ENCODE measurements around the gene ABHD17B. TPM values are rescaled to one million over a fixed set of nuclear protein-coding genes. Genes with fewer than 3 reads are reported as not detected.

The ABHD17B gene
- total RNA-seq, 2 experiments from 2014 or later, result 27.2 to 28.3 TPM

GRCh38 chr9:71929223-71929622, 18.2 kb upstream of the ABHD17B start:
- ChIA-PET CTCF (interaction anchor here (1.1 kb wide), 1 partner anchor 13 kb away, joined by 3 read pairs; no protein-coding TSS in a partner anchor), POLR2A (no interaction called here)
- Mint-ChIP-seq H3K4me3 (no peak overlapping the region), H3K27ac (no peak overlapping the region), H3K36me3 (ENCODE audit: low read depth) (peaks cover 12% of the 10 kb centered on the region), H3K4me1 (ENCODE audit: low read depth) (no peaks in the 10 kb centered on the region), H3K9me3 (ENCODE audit: insufficient read depth) (no peaks in the 10 kb centered on the region), H3K27me3 (ENCODE audit: low read depth) (no peaks in the 10 kb centered on the region)
- no peak for DNase-seq
- no peak for ATAC-seq

- CTCF ChIA-PET, result interaction anchor here (1.2 kb wide), 1 partner anchor 110 kb away, joined by 3 read pairs; no protein-coding TSS in a partner anchor
- DNase-seq (no peak), ATAC-seq (no peak)
- POLR2A ChIA-PET, result no interaction called here
- no peak overlapping the region for H3K4me3 Mint-ChIP-seq
- H3K9me3 Mint-ChIP-seq (ENCODE audit: insufficient read depth), result no peaks in the 10 kb centered on the region
- H3K27me3 Mint-ChIP-seq (ENCODE audit: low read depth), result no peaks in the 10 kb centered on the region
- no peaks in the 10 kb centered on the region for H3K4me1 Mint-ChIP-seq (ENCODE audit: low read depth)
- peaks cover 14% of the 10 kb centered on the region for H3K36me3 Mint-ChIP-seq (ENCODE audit: low read depth)
- no peak overlapping the region for H3K27ac Mint-ChIP-seq
Measured at GRCh38 chr9:71928806-71929205, 17.8 kb upstream of the ABHD17B start.

DNA sequence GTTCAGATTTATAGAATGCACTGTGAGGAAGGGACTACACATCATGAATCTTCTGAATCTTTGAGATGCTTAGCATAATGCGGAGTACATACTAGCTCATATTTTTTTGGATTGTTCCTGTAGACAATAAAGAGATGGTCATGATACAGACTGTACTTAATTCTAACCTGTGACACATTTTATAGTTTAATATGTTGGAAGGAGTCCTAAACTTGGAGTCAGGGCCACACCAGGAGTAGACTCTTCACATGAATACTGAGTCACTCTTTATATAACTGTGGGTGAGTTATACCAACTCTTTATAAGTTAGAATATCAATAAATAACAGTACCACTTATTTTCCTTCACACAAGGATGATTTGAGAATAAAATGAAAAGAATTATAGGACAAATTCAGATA, 17.4 kb upstream of the ABHD17B start:
- no peak overlapping the region for H3K27ac Mint-ChIP-seq
- CTCF ChIA-PET, result interaction anchor here (1.2 to 1.9 kb wide), 2 partner anchors 111 to 121 kb away, joined by 3 to 7 read pairs; no protein-coding TSS in a partner anchor
- POLR2A ChIA-PET, result no interaction called here
- H3K36me3 Mint-ChIP-seq (ENCODE audit: low read depth), result peaks cover 18% of the 10 kb centered on the region
- ATAC-seq (no peak), DNase-seq (no peak)
- no peaks in the 10 kb centered on the region for H3K27me3 Mint-ChIP-seq (ENCODE audit: low read depth)
- H3K4me1 Mint-ChIP-seq (ENCODE audit: low read depth), result no peaks in the 10 kb centered on the region
- H3K4me3 Mint-ChIP-seq, result no peak overlapping the region
- H3K9me3 Mint-ChIP-seq (ENCODE audit: insufficient read depth), result no peaks in the 10 kb centered on the region

DNA sequence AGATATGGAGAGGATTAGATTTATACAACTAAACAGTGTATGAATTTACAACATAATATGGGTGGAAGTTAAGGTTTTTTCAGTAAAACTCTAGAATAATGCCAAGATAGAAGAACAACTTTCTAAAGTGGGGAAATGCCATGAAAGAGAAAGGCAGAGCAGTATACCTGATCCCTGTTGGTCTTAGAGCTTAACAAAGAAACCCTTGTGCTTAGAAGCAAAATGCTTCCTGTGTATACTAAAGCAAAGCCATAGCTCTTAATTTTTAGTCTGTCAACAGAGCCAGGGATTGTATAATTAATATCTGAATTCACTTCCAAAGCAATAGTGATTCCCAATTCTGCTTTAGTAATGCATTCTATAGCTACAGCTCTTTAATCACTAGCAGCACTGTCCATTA, 14.8 kb upstream of the ABHD17B start:
- ATAC-seq, result no peak
- H3K9me3 Mint-ChIP-seq (ENCODE audit: insufficient read depth), result no peaks in the 10 kb centered on the region
- CTCF ChIA-PET, result interaction anchor here (1.0 to 2.4 kb wide), 5 partner anchors 10 to 119 kb away, joined by 3 to 8 read pairs (median 3); no protein-coding TSS in a partner anchor
- POLR2A ChIA-PET, result interaction anchor here (0.9 kb wide), 1 partner anchor 14 kb away, joined by 3 read pairs; the partner anchor contains the start of genes ABHD17B and C9orf85
- DNase-seq, result no peak
- H3K4me1 Mint-ChIP-seq (ENCODE audit: low read depth), result peaks cover under 1% of the 10 kb centered on the region
- peaks cover 26% of the 10 kb centered on the region for H3K36me3 Mint-ChIP-seq (ENCODE audit: low read depth)
- no peaks in the 10 kb centered on the region for H3K27me3 Mint-ChIP-seq (ENCODE audit: low read depth)
- H3K27ac Mint-ChIP-seq, result no peak overlapping the region
- no peak overlapping the region for H3K4me3 Mint-ChIP-seq

- Mint-ChIP-seq H3K4me1 (ENCODE audit: low read depth) (peaks cover 2% of the 10 kb centered on the region), H3K27ac (no peak overlapping the region), H3K9me3 (ENCODE audit: insufficient read depth) (no peaks in the 10 kb centered on the region), H3K36me3 (ENCODE audit: low read depth) (peaks cover 27% of the 10 kb centered on the region), H3K27me3 (ENCODE audit: low read depth) (no peaks in the 10 kb centered on the region), H3K4me3 (no peak overlapping the region)
- ATAC-seq (no peak), DNase-seq (no peak)
- ChIA-PET CTCF (interaction anchor here (1.2 to 2.4 kb wide), 2 partner anchors 9 to 118 kb away, joined by 3 to 8 read pairs; no protein-coding TSS in a partner anchor), POLR2A (no interaction called here)
Measured at GRCh38 chr9:71924576-71924975, 13.6 kb upstream of the ABHD17B start.

- ATAC-seq, result no peak
- H3K4me3 Mint-ChIP-seq, result no peak overlapping the region
- H3K27ac Mint-ChIP-seq, result no peak overlapping the region
- H3K36me3 Mint-ChIP-seq (ENCODE audit: low read depth), result peaks cover 36% of the 10 kb centered on the region
- DNase-seq, result no peak
- POLR2A ChIA-PET, result no interaction called here
- CTCF ChIA-PET, result no interaction called here
- no peaks in the 10 kb centered on the region for H3K27me3 Mint-ChIP-seq (ENCODE audit: low read depth)
- H3K4me1 Mint-ChIP-seq (ENCODE audit: low read depth), result peaks cover 10% of the 10 kb centered on the region
- H3K9me3 Mint-ChIP-seq (ENCODE audit: insufficient read depth), result no peaks in the 10 kb centered on the region
Measured at GRCh38 chr9:71921190-71921814, 10.3 kb upstream of the ABHD17B start.

DNA sequence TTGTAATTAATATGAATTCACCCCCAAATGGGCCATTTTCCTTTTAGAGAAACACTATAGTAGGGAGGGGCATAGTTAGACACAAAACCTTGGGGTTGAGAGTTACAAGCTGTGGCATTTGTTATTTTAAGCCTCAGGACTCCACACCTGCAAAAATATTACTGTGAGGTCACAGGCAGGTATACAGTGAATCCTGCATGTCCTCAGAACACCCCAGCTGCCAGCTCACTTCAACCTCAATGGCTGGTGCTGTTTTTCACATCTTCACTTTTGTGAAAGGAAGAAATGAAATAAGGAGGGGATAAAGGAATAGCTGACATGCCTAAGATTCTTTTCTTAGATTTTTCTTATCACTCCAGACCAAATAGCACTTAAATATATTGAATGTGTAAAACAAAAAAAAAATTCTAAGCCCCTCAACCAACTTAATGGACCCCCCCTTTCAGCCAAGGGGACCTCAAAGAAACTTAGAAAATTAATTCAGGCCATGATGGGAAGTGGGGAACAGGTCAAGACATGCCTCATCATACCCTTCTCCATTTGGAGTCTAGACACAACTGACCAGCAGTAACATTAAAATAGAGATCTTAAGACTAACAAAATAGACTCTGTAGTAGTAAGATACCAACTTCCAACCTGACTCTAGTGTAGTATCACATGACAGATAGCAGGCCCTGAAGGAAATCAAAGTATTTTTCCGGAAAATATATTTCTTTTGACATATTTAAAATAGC, 9.6 kb upstream of the ABHD17B start:
- POLR2A ChIA-PET, result interaction anchor here (0.7 kb wide), 1 partner anchor 23 kb away, joined by 3 read pairs; no protein-coding TSS in a partner anchor
- peaks cover 12% of the 10 kb centered on the region for H3K4me1 Mint-ChIP-seq (ENCODE audit: low read depth)
- no peaks in the 10 kb centered on the region for H3K9me3 Mint-ChIP-seq (ENCODE audit: insufficient read depth)
- no peak for ATAC-seq
- H3K4me3 Mint-ChIP-seq, result no peak overlapping the region
- no peak overlapping the region for H3K27ac Mint-ChIP-seq
- CTCF ChIA-PET, result no interaction called here
- DNase-seq, result no peak
- peaks cover 38% of the 10 kb centered on the region for H3K36me3 Mint-ChIP-seq (ENCODE audit: low read depth)
- H3K27me3 Mint-ChIP-seq (ENCODE audit: low read depth), result no peaks in the 10 kb centered on the region

- CTCF ChIA-PET, result no interaction called here
- no peak overlapping the region for H3K27ac Mint-ChIP-seq
Measured at GRCh38 chr9:71918419-71918818, 7.4 kb upstream of the ABHD17B start.

DNA sequence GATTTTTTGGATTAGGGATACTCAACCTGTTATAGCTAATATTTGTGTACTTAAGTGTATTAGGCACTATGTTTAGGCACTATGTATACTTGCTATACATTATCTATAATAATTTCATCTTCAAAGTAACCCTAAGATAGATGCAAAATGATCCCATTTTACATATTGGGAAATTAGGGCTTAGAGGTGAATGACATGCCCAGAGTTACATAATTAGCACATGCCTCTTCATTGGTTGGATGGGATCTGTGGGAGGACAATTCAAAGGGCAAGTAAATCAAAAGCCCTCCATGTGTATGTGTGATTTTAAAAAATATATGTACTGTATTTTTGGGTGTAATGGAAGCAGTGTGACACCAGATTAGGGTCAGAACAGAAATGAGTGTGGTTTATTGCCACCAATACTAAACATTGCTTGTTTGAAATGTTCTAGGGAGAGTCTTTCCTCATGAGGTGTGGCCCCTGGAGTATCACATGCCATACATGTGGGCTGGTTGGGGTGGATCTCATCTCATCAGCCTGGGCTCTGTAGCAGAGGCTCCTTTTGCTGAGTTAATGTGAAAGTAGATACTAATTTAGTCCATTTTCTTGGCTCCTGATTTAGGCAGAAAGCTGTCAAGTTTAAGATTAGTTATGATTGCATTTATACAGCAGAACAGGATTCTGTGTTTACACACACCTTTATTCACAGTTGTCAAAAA, 6.0 kb upstream of the ABHD17B start:
- no peak for DNase-seq
- H3K27me3 Mint-ChIP-seq (ENCODE audit: low read depth), result no peaks in the 10 kb centered on the region
- ChIA-PET POLR2A (no interaction called here), CTCF (interaction anchor here (0.8 to 1.7 kb wide), 3 partner anchors 13 to 110 kb away, joined by 3 to 4 read pairs (median 4); no protein-coding TSS in a partner anchor)
- no peaks in the 10 kb centered on the region for H3K9me3 Mint-ChIP-seq (ENCODE audit: insufficient read depth)
- H3K4me1 Mint-ChIP-seq (ENCODE audit: low read depth), result peaks cover 37% of the 10 kb centered on the region
- no peak overlapping the region for H3K27ac Mint-ChIP-seq
- peak; percentile 30 for ATAC-seq
- no peak overlapping the region for H3K4me3 Mint-ChIP-seq
- peaks cover 27% of the 10 kb centered on the region for H3K36me3 Mint-ChIP-seq (ENCODE audit: low read depth)

More at GRCh38 chr9:71918419-71918818, 7.4 kb upstream of the ABHD17B start:
- H3K4me1 Mint-ChIP-seq (ENCODE audit: low read depth), result peaks cover 25% of the 10 kb centered on the region
- H3K36me3 Mint-ChIP-seq (ENCODE audit: low read depth), result peaks cover 29% of the 10 kb centered on the region
- no peak overlapping the region for H3K4me3 Mint-ChIP-seq
- no peak for DNase-seq
- no peaks in the 10 kb centered on the region for H3K27me3 Mint-ChIP-seq (ENCODE audit: low read depth)
- H3K9me3 Mint-ChIP-seq (ENCODE audit: insufficient read depth), result no peaks in the 10 kb centered on the region
- ATAC-seq, result no peak
- POLR2A ChIA-PET, result interaction anchor here (0.5 kb wide), 1 partner anchor 267 kb away, joined by 3 read pairs; no protein-coding TSS in a partner anchor

- Mint-ChIP-seq H3K36me3 (ENCODE audit: low read depth) (peaks cover 23% of the 10 kb centered on the region), H3K27ac (no peak overlapping the region), H3K4me3 (no peak overlapping the region), H3K9me3 (ENCODE audit: insufficient read depth) (no peaks in the 10 kb centered on the region), H3K4me1 (ENCODE audit: low read depth) (peaks cover 41% of the 10 kb centered on the region), H3K27me3 (ENCODE audit: low read depth) (no peaks in the 10 kb centered on the region)
- DNase-seq (no peak), ATAC-seq (no peak)
- ChIA-PET POLR2A (no interaction called here), CTCF (interaction anchor here (0.9 to 1.7 kb wide), 3 partner anchors 10 to 63 kb away, joined by 3 to 4 read pairs (median 3); no protein-coding TSS in a partner anchor)
Measured at GRCh38 chr9:71915495-71915894, 4.5 kb upstream of the ABHD17B start.

DNA sequence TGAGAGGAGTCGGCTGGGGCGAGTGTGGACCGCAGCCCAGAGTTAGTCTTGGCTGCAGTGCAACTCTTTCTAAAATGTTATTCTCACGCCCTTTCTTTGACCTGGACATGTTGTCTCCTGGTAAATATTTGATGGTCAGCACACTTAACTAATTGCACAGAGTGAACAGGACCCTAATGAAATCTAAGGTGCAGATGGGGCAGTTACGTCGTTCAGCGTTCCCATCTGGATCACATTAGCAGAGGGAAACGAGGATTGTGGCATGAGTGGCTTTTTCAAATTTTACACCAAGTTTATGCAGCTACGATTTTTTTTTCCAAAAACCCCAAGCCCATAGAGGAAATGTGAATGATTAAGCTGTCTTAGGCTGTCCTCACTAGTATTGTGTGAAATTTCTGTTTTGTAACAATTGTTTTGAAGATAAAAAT, 929 bp upstream of the ABHD17B start:
- peak overlapping the region; percentile 100 for H3K4me3 Mint-ChIP-seq
- DNase-seq, result no peak
- peak overlapping the region; percentile 100 for H3K27ac Mint-ChIP-seq
- peaks cover 55% of the 10 kb centered on the region for H3K4me1 Mint-ChIP-seq (ENCODE audit: low read depth)
- CTCF ChIA-PET, result interaction anchor here (1.0 to 2.8 kb wide), 10 partner anchors 12 to 130 kb away, joined by 3 to 14 read pairs (median 8); no protein-coding TSS in a partner anchor
- peaks cover 25% of the 10 kb centered on the region for H3K36me3 Mint-ChIP-seq (ENCODE audit: low read depth)
- no peaks in the 10 kb centered on the region for H3K9me3 Mint-ChIP-seq (ENCODE audit: insufficient read depth)
- H3K27me3 Mint-ChIP-seq (ENCODE audit: low read depth), result no peaks in the 10 kb centered on the region
- POLR2A ChIA-PET, result interaction anchor here (0.6 to 3.8 kb wide), 12 partner anchors 11 to 151 kb away, joined by 3 to 67 read pairs (median 4); no protein-coding TSS in a partner anchor
- ATAC-seq, result no peak
